ENCODE data around the gene PREPL. TPM values are rescaled to one million over a fixed set of nuclear protein-coding genes. Genes with fewer than 3 reads are reported as not detected.

PREPL gene
- total RNA-seq, 1 donor from 2014 or later = 62.7 TPM

Other genes with a start within 250 kb of the PREPL start
- 47.2 TPM for gene PPM1B, start 192.6 kb downstream of the PREPL start, total RNA-seq
- 279 TPM for gene SLC3A1, start 86.0 kb downstream of the PREPL start, total RNA-seq
- 12.1 TPM for gene CAMKMT, start 453 bp upstream of the PREPL start, total RNA-seq